ENCODE results near the gene FAM20A.

FAM20A gene

GRCh38 chr17:68542698-68543463 lies 58.3 kb downstream of the FAM20A start:
- no peak for TF ChIP-seq CTCF (conservative IDR thresholded peaks at IDR 0.05)
- no peak overlapping the region for H3K27ac ChIP-seq

- H3K27ac ChIP-seq: no peak overlapping the region
These were observed 59.4 kb downstream of the FAM20A start for GRCh38 chr17:68541816-68542215.

GRCh38 chr17:68540981-68541380 lies 60.2 kb downstream of the FAM20A start:
- TF ChIP-seq CTCF (conservative IDR thresholded peaks at IDR 0.05): no peak
- no peak overlapping the region for H3K27ac ChIP-seq

More at GRCh38 chr17:68541816-68542215, 59.4 kb downstream of the FAM20A start:
- no peak for TF ChIP-seq CTCF (conservative IDR thresholded peaks at IDR 0.05)

GRCh38 chr17:68539548-68540467 lies 61.4 kb downstream of the FAM20A start:
- TF ChIP-seq CTCF (conservative IDR thresholded peaks at IDR 0.05): peak; percentile 69
- H3K27ac ChIP-seq: no peak overlapping the region

GRCh38 chr17:68535922-68536321 lies 65.2 kb downstream of the FAM20A start:
- H3K27ac ChIP-seq: no peak overlapping the region
- no peak for TF ChIP-seq CTCF (conservative IDR thresholded peaks at IDR 0.05)

GRCh38 chr17:68534695-68535088 lies 66.5 kb downstream of the FAM20A start:
- no peak for TF ChIP-seq CTCF (conservative IDR thresholded peaks at IDR 0.05)

More at GRCh38 chr17:68534695-68535088, 66.5 kb downstream of the FAM20A start:
- H3K27ac ChIP-seq: no peak overlapping the region
